ENCODE results near the gene DIP2A.

GRCh38 chr21:46437511-46437910, 21.2 kb upstream of the DIP2A start:
- TF ChIP-seq CTCF (IDR thresholded peaks at IDR 0.05): no peak
- no peak for TF ChIP-seq POLR2A (IDR thresholded peaks at IDR 0.05)
- TF ChIP-seq POLR2AphosphoS5 (IDR thresholded peaks at IDR 0.05): no peak
- TF ChIP-seq EP300 (IDR thresholded peaks at IDR 0.05): no peak

Data from gastroesophageal sphincter (tissue), 3 donors.